NCI-H345 (cell line): ENCODE measurements around the gene COX19.

Source experiments
- DNase-seq: peaks from one replicate; lab custom pipeline; 2025; lab: John Stamatoyannopoulos, UW

Gene COX19

GRCh38 chr7:991729-992656 lies 16.6 kb upstream of the COX19 start:
- DNase-seq: no peak

- no peak for DNase-seq
Observed at GRCh38 chr7:990933-991728, 15.8 kb upstream of the COX19 start.

GRCh38 chr7:990352-990932 lies 15.1 kb upstream of the COX19 start:
- no peak for DNase-seq

- DNase-seq: no peak
Observed at GRCh38 chr7:988963-989529, 13.7 kb upstream of the COX19 start.

GRCh38 chr7:988426-988911 lies 13.1 kb upstream of the COX19 start:
- DNase-seq: no peak

- no peak for DNase-seq
Observed at GRCh38 chr7:987909-988308, 12.6 kb upstream of the COX19 start.

GRCh38 chr7:986766-987751 lies 11.7 kb upstream of the COX19 start:
- DNase-seq: no peak

- no peak for DNase-seq
Observed at GRCh38 chr7:985915-986741, 10.8 kb upstream of the COX19 start.

GRCh38 chr7:985127-985416 lies 9.7 kb upstream of the COX19 start:
- DNase-seq: no peak

- DNase-seq: no peak
Observed at GRCh38 chr7:984361-985126, 9.2 kb upstream of the COX19 start.

- DNase-seq: no peak
Observed at GRCh38 chr7:983616-984071, 8.3 kb upstream of the COX19 start.

- DNase-seq: no peak
Observed at GRCh38 chr7:983004-983615, 7.8 kb upstream of the COX19 start, which contains the start of gene CYP2W1. Gene CYP2W1 (plus strand): TSS chr7:983181. CDS start chr7:983212, 31 bp downstream.

- DNase-seq: no peak
Observed at GRCh38 chr7:982511-983003, 7.2 kb upstream of the COX19 start.

GRCh38 chr7:981793-982510 lies 6.6 kb upstream of the COX19 start:
- no peak for DNase-seq

GRCh38 chr7:979886-980571 lies 4.7 kb upstream of the COX19 start:
- no peak for DNase-seq

- no peak for DNase-seq
Observed at GRCh38 chr7:979151-979550, 3.8 kb upstream of the COX19 start.

- no peak for DNase-seq
Observed at GRCh38 chr7:978416-979091, 3.2 kb upstream of the COX19 start.
